ENCODE data around the gene KCNC4. TPM values are rescaled to one million over a fixed set of nuclear protein-coding genes. Genes with fewer than 3 reads are reported as not detected.

KCNC4 gene
- total RNA-seq, 4 donors from 2014 or later, result 4.2 to 10.9 (median 6.5) TPM

- no peaks in the 10 kb centered on the region for H3K36me3 ChIP-seq
- intact Hi-C loops (cut with DNase I), result no loop called here
- H3K4me1 ChIP-seq, result peaks cover 28 to 51% (median 29%) of the 10 kb centered on the region in 3 donors
- no peak for DNase-seq
- WGBS, 2 donors, result 31 to 52% methylated on average over 3 to 4 of the region's 7 CpGs
- no peak for TF ChIP-seq POLR2A (IDR thresholded peaks at IDR 0.05)
- TF ChIP-seq CTCF (IDR thresholded peaks at IDR 0.05), result no peak
- H3K27me3 ChIP-seq, result peaks cover 0 to 16% (median 0%) of the 10 kb centered on the region in 4 donors
- peak overlapping the region; percentile 59 to 93 (median 81) for H3K4me3 ChIP-seq
- H3K9me3 ChIP-seq, result no peaks in the 10 kb centered on the region
- peak overlapping the region; percentile 85 to 95 (median 92) for H3K27ac ChIP-seq
Measured at GRCh38 chr1:110208916-110209645, 1.0 kb upstream of the KCNC4 start.

- Histone ChIP-seq H3K27ac (peak overlapping the region; percentile 85 to 95 (median 92)), H3K9me3 (no peaks in the 10 kb centered on the region), H3K4me1 (peaks cover 34 to 69% (median 41%) of the 10 kb centered on the region in 3 donors), H3K27me3 (peaks cover 0 to 16% (median 0%) of the 10 kb centered on the region in 4 donors), H3K36me3 (no peaks in the 10 kb centered on the region), H3K4me3 (peak overlapping the region; percentile 59 to 93 (median 81))
- DNase-seq, result no peak
- intact Hi-C loops (cut with DNase I), result no loop called here
- WGBS, 2 donors, result 0% methylated on average over 2 of the region's 101 CpGs; no CpG with 5 or more reads in 1 of the 2 donors
- TF ChIP-seq POLR2A (IDR thresholded peaks at IDR 0.05) (no peak), CTCF (IDR thresholded peaks at IDR 0.05) (peak in 1 of 6 experiments; percentile 1)
Measured at GRCh38 chr1:110210604-110211495, 736 bp downstream of the KCNC4 start.

- peaks cover 34 to 72% (median 41%) of the 10 kb centered on the region in 3 donors for H3K4me1 ChIP-seq
- WGBS, 2 donors, result 2 to 11% methylated on average over 12 to 13 of the region's 81 CpGs
- intact Hi-C loops (cut with DNase I), result no loop called here
- H3K36me3 ChIP-seq, result peaks cover 0 to 6% (median 0%) of the 10 kb centered on the region in 3 donors
- H3K9me3 ChIP-seq, result no peaks in the 10 kb centered on the region
- peak overlapping the region; percentile 33 to 95 (median 88) for H3K27ac ChIP-seq
- H3K4me3 ChIP-seq, result peak overlapping the region; percentile 59 to 93 (median 81)
- no peak for DNase-seq
- peak in 1 of 6 experiments; percentile 0 for TF ChIP-seq CTCF (IDR thresholded peaks at IDR 0.05)
- TF ChIP-seq POLR2A (IDR thresholded peaks at IDR 0.05), result no peak
- H3K27me3 ChIP-seq, result peaks cover 0 to 16% (median 0%) of the 10 kb centered on the region in 4 donors
Measured at GRCh38 chr1:110211496-110212168, 1.5 kb downstream of the KCNC4 start.

- peaks cover 0 to 16% (median 0%) of the 10 kb centered on the region in 4 donors for H3K27me3 ChIP-seq
- H3K4me1 ChIP-seq, result peaks cover 34 to 72% (median 41%) of the 10 kb centered on the region in 3 donors
- 30 to 51% methylated on average over 7 to 16 of the region's 20 CpGs for WGBS, 2 donors
- peak overlapping the region; percentile 59 to 93 (median 81) for H3K4me3 ChIP-seq
- DNase-seq, result no peak
- intact Hi-C loops (cut with DNase I), result no loop called here
- peaks cover 0 to 14% (median 0%) of the 10 kb centered on the region in 3 donors for H3K36me3 ChIP-seq
- peak overlapping the region in 2 of 4 donors; percentile 33 to 95 for H3K27ac ChIP-seq
- TF ChIP-seq POLR2A (IDR thresholded peaks at IDR 0.05) (no peak), CTCF (IDR thresholded peaks at IDR 0.05) (no peak)
- no peaks in the 10 kb centered on the region for H3K9me3 ChIP-seq
Measured at GRCh38 chr1:110212169-110213142, 2.3 kb downstream of the KCNC4 start.
